ENCODE data around the gene BAHCC1.

GRCh38 chr17:81394921-81395599 lies at the start of gene BAHCC1:
- TF ChIP-seq CTCF (conservative IDR thresholded peaks at IDR 0.05; ENCODE audit: low read depth, low read length) (0 out of 2 replicates have a peak, but pooled peaks have one; percentile 0), BHLHE40 (IDR thresholded peaks at IDR 0.05; ENCODE audit: low read depth, low read length) (peak; percentile 97), POLR2A (IDR thresholded peaks at IDR 0.05; ENCODE audit: low read depth, low read length) (peak; percentile 94), RCOR1 (IDR thresholded peaks at IDR 0.05; ENCODE audit: insufficient replicate concordance, low read length) (no peak), ELK1 (IDR thresholded peaks at IDR 0.05; ENCODE audit: borderline replicate concordance, low read depth, low read length) (no peak), NFE2L2 (IDR thresholded peaks at IDR 0.05; ENCODE audit: low read depth, low read length) (no peak), MAFK (IDR thresholded peaks at IDR 0.05; ENCODE audit: low read depth, low read length) (no peak; the same call in 1 of the 2 replicates), USF2 (IDR thresholded peaks at IDR 0.05; ENCODE audit: low read depth, low read length) (peak; percentile 69), SMC3 (IDR thresholded peaks at IDR 0.05; ENCODE audit: low read depth, low read length) (no peak), RFX5 (IDR thresholded peaks at IDR 0.05; ENCODE audit: low read depth, low read length) (no peak; the same call in 1 of the 2 replicates), CEBPB (IDR thresholded peaks at IDR 0.05; ENCODE audit: low read depth, low read length) (no peak), RAD21 (IDR thresholded peaks at IDR 0.05; ENCODE audit: low read length) (no peak), FOS (IDR thresholded peaks at IDR 0.05; ENCODE audit: low read depth, low read length) (no peak), MXI1 (IDR thresholded peaks at IDR 0.05; ENCODE audit: borderline replicate concordance, low read depth, low read length) (peak; percentile 81)
